Measurements from ENCODE around the gene LAMA4.
"Not testable (repeated sequence)": the region's sequence is repeated elsewhere in the genome, so short reads cannot be mapped to it uniquely, and the experiment has no call there.

LAMA4 gene

GRCh38 chr6:112206110-112206458, 48.3 kb downstream of the LAMA4 start:
- H3K9me3 ChIP-seq (ENCODE audit: control insufficient read depth in 1 of 2, low read length in 2 of 2) = no peaks in the 10 kb centered on the region
- H3K4me1 ChIP-seq (ENCODE audit: control insufficient read depth in 1 of 2, insufficient read depth in 2 of 2, low read length in 2 of 2) = peaks cover 0 to 8% of the 10 kb centered on the region in 2 donors
- no peaks in the 10 kb centered on the region for H3K27me3 ChIP-seq (ENCODE audit: low read depth, low read length)
- H3K27ac ChIP-seq (ENCODE audit: low read length) = no peak overlapping the region
- H3K36me3 ChIP-seq (ENCODE audit: control insufficient read depth in 1 of 2, insufficient read depth in 2 of 2, low read length in 2 of 2) = peaks cover 21 to 31% of the 10 kb centered on the region in 2 donors
- H3K4me3 ChIP-seq (ENCODE audit: low read depth in 1 of 2, low read length in 2 of 2) = no peak overlapping the region

GRCh38 chr6:112205427-112206109, 48.8 kb downstream of the LAMA4 start:
- peaks cover 23 to 34% of the 10 kb centered on the region in 2 donors for H3K36me3 ChIP-seq (ENCODE audit: control insufficient read depth in 1 of 2, insufficient read depth in 2 of 2, low read length in 2 of 2)
- peak overlapping the region; percentile 41 for H3K27ac ChIP-seq (ENCODE audit: low read length)
- H3K9me3 ChIP-seq (ENCODE audit: control insufficient read depth in 1 of 2, low read length in 2 of 2) = no peaks in the 10 kb centered on the region
- H3K4me1 ChIP-seq (ENCODE audit: control insufficient read depth in 1 of 2, insufficient read depth in 2 of 2, low read length in 2 of 2) = peaks cover 0 to 8% of the 10 kb centered on the region in 2 donors
- H3K27me3 ChIP-seq (ENCODE audit: low read depth, low read length) = no peaks in the 10 kb centered on the region
- H3K4me3 ChIP-seq (ENCODE audit: low read depth in 1 of 2, low read length in 2 of 2) = no peak overlapping the region

GRCh38 chr6:112204350-112204706, 50.0 kb downstream of the LAMA4 start:
- Histone ChIP-seq H3K27me3 (ENCODE audit: low read depth, low read length) (no peaks in the 10 kb centered on the region), H3K27ac (ENCODE audit: low read length) (peak overlapping the region; percentile 21), H3K36me3 (ENCODE audit: control insufficient read depth in 1 of 2, insufficient read depth in 2 of 2, low read length in 2 of 2) (peaks cover 23 to 34% of the 10 kb centered on the region in 2 donors), H3K9me3 (ENCODE audit: control insufficient read depth in 1 of 2, low read length in 2 of 2) (no peaks in the 10 kb centered on the region), H3K4me3 (ENCODE audit: low read depth in 1 of 2, low read length in 2 of 2) (no peak overlapping the region), H3K4me1 (ENCODE audit: control insufficient read depth in 1 of 2, insufficient read depth in 2 of 2, low read length in 2 of 2) (peaks cover 0 to 8% of the 10 kb centered on the region in 2 donors)

GRCh38 chr6:112203577-112204349, 50.6 kb downstream of the LAMA4 start:
- peaks cover 19 to 39% of the 10 kb centered on the region in 2 donors for H3K36me3 ChIP-seq (ENCODE audit: control insufficient read depth in 1 of 2, insufficient read depth in 2 of 2, low read length in 2 of 2)
- H3K4me3 ChIP-seq (ENCODE audit: low read depth in 1 of 2, low read length in 2 of 2) = no peak overlapping the region
- no peaks in the 10 kb centered on the region for H3K9me3 ChIP-seq (ENCODE audit: control insufficient read depth in 1 of 2, low read length in 2 of 2)
- H3K4me1 ChIP-seq (ENCODE audit: control insufficient read depth in 1 of 2, insufficient read depth in 2 of 2, low read length in 2 of 2) = peaks cover 0 to 5% of the 10 kb centered on the region in 2 donors
- no peaks in the 10 kb centered on the region for H3K27me3 ChIP-seq (ENCODE audit: low read depth, low read length)
- H3K27ac ChIP-seq (ENCODE audit: low read length) = peak overlapping the region; percentile 71

- Histone ChIP-seq H3K4me3 (ENCODE audit: low read depth in 1 of 2, low read length in 2 of 2) (no peak overlapping the region), H3K9me3 (ENCODE audit: control insufficient read depth in 1 of 2, low read length in 2 of 2) (no peaks in the 10 kb centered on the region), H3K27ac (ENCODE audit: low read length) (peak overlapping the region; percentile 71), H3K27me3 (ENCODE audit: low read depth, low read length) (no peaks in the 10 kb centered on the region), H3K36me3 (ENCODE audit: control insufficient read depth in 1 of 2, insufficient read depth in 2 of 2, low read length in 2 of 2) (peaks cover 18 to 45% of the 10 kb centered on the region in 2 donors), H3K4me1 (ENCODE audit: control insufficient read depth in 1 of 2, insufficient read depth in 2 of 2, low read length in 2 of 2) (peaks cover 0 to 5% of the 10 kb centered on the region in 2 donors)
Observed at GRCh38 chr6:112202639-112203341, 51.6 kb downstream of the LAMA4 start.

GRCh38 chr6:112200185-112200914, 54.0 kb downstream of the LAMA4 start:
- H3K27ac ChIP-seq (ENCODE audit: low read length); H3K4me3 ChIP-seq (ENCODE audit: low read depth in 1 of 2, low read length in 2 of 2); H3K27me3 ChIP-seq (ENCODE audit: low read depth, low read length); H3K9me3 ChIP-seq (ENCODE audit: control insufficient read depth in 1 of 2, low read length in 2 of 2); H3K4me1 ChIP-seq (ENCODE audit: control insufficient read depth in 1 of 2, insufficient read depth in 2 of 2, low read length in 2 of 2): not testable (repeated sequence)
- H3K36me3 ChIP-seq (ENCODE audit: control insufficient read depth in 1 of 2, insufficient read depth in 2 of 2, low read length in 2 of 2) = peaks cover 13 to 32% of the 10 kb centered on the region in 2 donors

GRCh38 chr6:112199001-112199403, 55.4 kb downstream of the LAMA4 start:
- Histone ChIP-seq H3K9me3 (ENCODE audit: control insufficient read depth in 1 of 2, low read length in 2 of 2) (no peaks in the 10 kb centered on the region), H3K27me3 (ENCODE audit: low read depth, low read length) (no peaks in the 10 kb centered on the region), H3K4me1 (ENCODE audit: control insufficient read depth in 1 of 2, insufficient read depth in 2 of 2, low read length in 2 of 2) (no peaks in the 10 kb centered on the region), H3K36me3 (ENCODE audit: control insufficient read depth in 1 of 2, insufficient read depth in 2 of 2, low read length in 2 of 2) (peaks cover 13 to 32% of the 10 kb centered on the region in 2 donors), H3K4me3 (ENCODE audit: low read depth in 1 of 2, low read length in 2 of 2) (no peak overlapping the region), H3K27ac (ENCODE audit: low read length) (no peak overlapping the region)

- Histone ChIP-seq H3K4me1 (ENCODE audit: control insufficient read depth in 1 of 2, insufficient read depth in 2 of 2, low read length in 2 of 2) (no peaks in the 10 kb centered on the region), H3K4me3 (ENCODE audit: low read depth in 1 of 2, low read length in 2 of 2) (no peak overlapping the region), H3K27me3 (ENCODE audit: low read depth, low read length) (no peaks in the 10 kb centered on the region), H3K27ac (ENCODE audit: low read length) (no peak overlapping the region), H3K36me3 (ENCODE audit: control insufficient read depth in 1 of 2, insufficient read depth in 2 of 2, low read length in 2 of 2) (peaks cover 13 to 29% of the 10 kb centered on the region in 2 donors), H3K9me3 (ENCODE audit: control insufficient read depth in 1 of 2, low read length in 2 of 2) (no peaks in the 10 kb centered on the region)
Observed at GRCh38 chr6:112198582-112198981, 55.8 kb downstream of the LAMA4 start.

GRCh38 chr6:112197636-112198035, 56.7 kb downstream of the LAMA4 start:
- no peaks in the 10 kb centered on the region for H3K4me1 ChIP-seq (ENCODE audit: control insufficient read depth in 1 of 2, insufficient read depth in 2 of 2, low read length in 2 of 2)
- no peaks in the 10 kb centered on the region for H3K9me3 ChIP-seq (ENCODE audit: control insufficient read depth in 1 of 2, low read length in 2 of 2)
- no peak overlapping the region for H3K27ac ChIP-seq (ENCODE audit: low read length)
- no peaks in the 10 kb centered on the region for H3K27me3 ChIP-seq (ENCODE audit: low read depth, low read length)
- H3K36me3 ChIP-seq (ENCODE audit: control insufficient read depth in 1 of 2, insufficient read depth in 2 of 2, low read length in 2 of 2) = peaks cover 13 to 24% of the 10 kb centered on the region in 2 donors
- no peak overlapping the region for H3K4me3 ChIP-seq (ENCODE audit: low read depth in 1 of 2, low read length in 2 of 2)

- Histone ChIP-seq H3K9me3 (ENCODE audit: control insufficient read depth in 1 of 2, low read length in 2 of 2) (no peaks in the 10 kb centered on the region), H3K4me3 (ENCODE audit: low read depth in 1 of 2, low read length in 2 of 2) (no peak overlapping the region), H3K27me3 (ENCODE audit: low read depth, low read length) (no peaks in the 10 kb centered on the region), H3K27ac (ENCODE audit: low read length) (no peak overlapping the region), H3K4me1 (ENCODE audit: control insufficient read depth in 1 of 2, insufficient read depth in 2 of 2, low read length in 2 of 2) (no peaks in the 10 kb centered on the region), H3K36me3 (ENCODE audit: control insufficient read depth in 1 of 2, insufficient read depth in 2 of 2, low read length in 2 of 2) (peaks cover 9 to 23% of the 10 kb centered on the region in 2 donors)
Observed at GRCh38 chr6:112196306-112196705, 58.1 kb downstream of the LAMA4 start.

GRCh38 chr6:112195166-112195565, 59.2 kb downstream of the LAMA4 start:
- H3K9me3 ChIP-seq (ENCODE audit: control insufficient read depth in 1 of 2, low read length in 2 of 2) = no peaks in the 10 kb centered on the region
- H3K27ac ChIP-seq (ENCODE audit: low read length) = peak overlapping the region; percentile 2
- no peaks in the 10 kb centered on the region for H3K27me3 ChIP-seq (ENCODE audit: low read depth, low read length)
- H3K36me3 ChIP-seq (ENCODE audit: control insufficient read depth in 1 of 2, insufficient read depth in 2 of 2, low read length in 2 of 2) = peaks cover 4 to 19% of the 10 kb centered on the region in 2 donors
- no peak overlapping the region for H3K4me3 ChIP-seq (ENCODE audit: low read depth in 1 of 2, low read length in 2 of 2)
- peaks cover 0 to 9% of the 10 kb centered on the region in 2 donors for H3K4me1 ChIP-seq (ENCODE audit: control insufficient read depth in 1 of 2, insufficient read depth in 2 of 2, low read length in 2 of 2)
